ENCODE measurements around the gene MBTPS1.
"Not testable (repeated sequence)": the region's sequence is repeated elsewhere in the genome, so short reads cannot be mapped to it uniquely, and the experiment has no call there.

Gene MBTPS1

GRCh38 chr16:84136331-84137125, 19.8 kb upstream of the MBTPS1 start:
- no peak for DNase-seq

GRCh38 chr16:84132527-84133285, 16.0 kb upstream of the MBTPS1 start:
- DNase-seq, result no peak

- DNase-seq, result no peak
These were observed 14.4 kb upstream of the MBTPS1 start for GRCh38 chr16:84131117-84131516.

GRCh38 chr16:84124257-84125073, 7.7 kb upstream of the MBTPS1 start:
- DNase-seq, result no peak

- no peak for DNase-seq
These were observed 4.3 kb upstream of the MBTPS1 start for GRCh38 chr16:84121007-84121406.

GRCh38 chr16:84120023-84120422, 3.3 kb upstream of the MBTPS1 start:
- DNase-seq, result no peak

- DNase-seq, result no peak
These were observed 2.6 kb upstream of the MBTPS1 start for GRCh38 chr16:84119368-84119767.

- DNase-seq, result not testable (repeated sequence)
These were observed 1.6 kb upstream of the MBTPS1 start for GRCh38 chr16:84118315-84118714.

GRCh38 chr16:84117494-84117843, 727 bp upstream of the MBTPS1 start:
- no peak for DNase-seq

- no peak for DNase-seq
These were observed 623 bp downstream of the MBTPS1 start for GRCh38 chr16:84115919-84116719.

GRCh38 chr16:84111949-84112348, 4.8 kb downstream of the MBTPS1 start:
- DNase-seq, result not testable (repeated sequence)

- DNase-seq, result no peak
These were observed 5.2 kb downstream of the MBTPS1 start for GRCh38 chr16:84111525-84111924.

GRCh38 chr16:84110527-84110926, 6.2 kb downstream of the MBTPS1 start:
- no peak for DNase-seq

GRCh38 chr16:84109598-84110335, 7.0 kb downstream of the MBTPS1 start:
- DNase-seq, result no peak

GRCh38 chr16:84107921-84108320, 8.8 kb downstream of the MBTPS1 start:
- DNase-seq, result no peak

GRCh38 chr16:84105948-84106740, 10.6 kb downstream of the MBTPS1 start:
- no peak for DNase-seq

- DNase-seq, result no peak
These were observed 11.4 kb downstream of the MBTPS1 start for GRCh38 chr16:84105301-84105815.

GRCh38 chr16:84104231-84104630, 12.5 kb downstream of the MBTPS1 start:
- DNase-seq, result no peak

GRCh38 chr16:84103678-84104077, 13.1 kb downstream of the MBTPS1 start:
- no peak for DNase-seq

GRCh38 chr16:84098939-84099338, 17.8 kb downstream of the MBTPS1 start:
- DNase-seq, result no peak

Measured in bone marrow (tissue), 2 donors.